Esophagus muscularis mucosa (tissue), 4 donors: Measurements from ENCODE around the gene MYO1D. TPM values are rescaled to one million over a fixed set of nuclear protein-coding genes. Genes with fewer than 3 reads are reported as not detected.

ENCODE experiments used
- DNase-seq: peaks from one replicate; pipeline ENCODE4 v3.0.0-alpha.2; 2017; ENCODE audit errors: extremely low spot score
- H3K27ac ChIP-seq, 4 donors: fragments of 200-600 bp; sonication (generic); replicated peaks in 1 of 4; 1 replicate in 3 of 4; 2 replicates in 1 of 4; pipeline ENCODE4 v1.5.1; 2016 to 2019; ENCODE audit warnings: mild to moderate bottlenecking in 1 of 4
- H3K27me3 ChIP-seq, 4 donors: fragments of 200-600 bp; sonication (generic); one replicate each; pipeline versions ENCODE4 v1.5.1 to v1.6.0; 2016 to 2019
- H3K36me3 ChIP-seq, 4 donors: fragments of 200-600 bp; sonication (generic); one replicate each; pipeline ENCODE4 v1.5.1; 2016 to 2019
- H3K4me1 ChIP-seq, 4 donors: fragments of 200-600 bp; sonication (generic); one replicate each; pipeline ENCODE4 v1.5.1; 2016 to 2019
- H3K4me3 ChIP-seq, 4 donors: fragments of 200-600 bp; sonication (generic); 1 replicate in 2 of 4; 2 replicates in 2 of 4; pipeline ENCODE4 v1.5.1; 2016 to 2019; ENCODE audit warnings: mild to moderate bottlenecking in 4 of 4, moderate library complexity in 1 of 4
- H3K9me3 ChIP-seq, 4 donors: fragments of 200-600 bp; sonication (generic); 1 replicate in 3 of 4; 2 replicates in 1 of 4; pipeline ENCODE4 v1.5.1; 2016 to 2019
- EP300 ChIP-seq: sonication (generic); formaldehyde crosslinking; IDR thresholded peaks from one replicate; pipeline ENCODE4 v1.6.1; 2017; ENCODE audit warnings: antibody characterized with exemption
- POLR2A ChIP-seq: fragments of 450-650 bp; IDR thresholded peaks from one replicate; pipeline ENCODE4 v1.6.1; 2017; ENCODE audit warnings: antibody characterized with exemption, moderate library complexity, mild to moderate bottlenecking, low read depth
- POLR2AphosphoS5 ChIP-seq, 2 donors: sonication (generic); formaldehyde crosslinking; IDR thresholded peaks; one replicate each; pipeline ENCODE4 v1.6.1; 2017; ENCODE audit warnings: antibody characterized with exemption in 2 of 2
- WGBS: methylation state at CpG from one replicate; pipeline ENCODE4 v1.1.5; 2018; 5-methylcytosine and 5-hydroxymethylcytosine counted together
- intact Hi-C: fragments of 100-400 bp; cut with DNase I; formaldehyde crosslinking; loops from one replicate; pipeline ENCODE4 v1.15.1; 2023
- total RNA-seq, 4 donors: library from RNA; depleted of rRNA; stranded (reverse); fragments of >200 nt; gene quantifications; one replicate each; pipeline versions ENCODE4 v1.1.0 to v1.2.1, GENCODE V29; 2016
- TF ChIP-seq, protein P1 (sequence below), 3 experiments: fragments of 200-600 bp in 2 of 3; fragments of 450-650 bp in 1 of 3; sonication (generic) in 2 of 3; IDR thresholded peaks; one replicate each; pipeline ENCODE4 v1.5.1; 2017 to 2019; ENCODE audit warnings: antibody characterized with exemption in 3 of 3, mild to moderate bottlenecking in 2 of 3, moderate library complexity in 1 of 3

MYO1D gene
- total RNA-seq, 4 donors from 2014 or later, result 27.3 to 30.3 (median 29.0) TPM

DNA sequence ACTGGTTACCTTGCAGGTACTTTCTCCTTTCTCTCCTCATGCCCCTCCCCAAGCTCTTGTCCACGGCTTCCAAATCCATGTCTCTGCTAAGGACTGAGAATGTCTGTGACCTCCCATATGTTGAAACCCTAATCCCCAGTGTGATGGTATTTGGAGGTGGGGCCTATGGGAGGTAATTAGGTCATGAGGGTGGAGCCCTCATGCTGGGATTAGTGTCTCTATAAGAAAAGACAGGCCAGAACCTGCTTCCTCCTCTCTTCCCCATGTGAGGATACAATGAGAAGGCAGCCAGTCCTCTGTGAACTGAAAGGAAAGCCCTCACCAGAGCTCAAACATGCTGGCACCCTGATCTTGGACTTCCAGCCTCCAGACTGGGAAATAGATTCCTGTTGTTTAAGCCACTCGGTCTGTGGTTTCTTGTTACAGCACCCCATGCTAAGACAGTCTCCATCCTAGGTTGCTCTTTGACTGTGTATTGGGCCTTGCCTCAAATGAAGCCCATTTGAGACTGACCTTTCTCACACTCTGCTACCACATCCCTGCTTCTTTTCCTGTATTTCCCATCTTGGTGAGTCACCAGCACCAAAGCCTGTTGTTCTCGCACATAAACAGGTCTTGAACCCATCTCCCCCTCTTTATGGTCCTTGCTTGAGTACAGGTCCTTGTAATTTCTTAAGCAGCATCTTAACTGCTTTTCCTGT lies 255.2 kb downstream of the MYO1D start:
- no peak overlapping the region for H3K27ac ChIP-seq
- DNase-seq, result no peak
- 76% methylated on average over 3 of the region's 3 CpGs for WGBS
- intact Hi-C loops, result no loop called here
- no peaks in the 10 kb centered on the region for H3K4me1 ChIP-seq
- no peak overlapping the region for H3K4me3 ChIP-seq
- H3K36me3 ChIP-seq, result no peaks in the 10 kb centered on the region
- TF ChIP-seq POLR2AphosphoS5 (IDR thresholded peaks at IDR 0.05) (no peak), EP300 (no peak), POLR2A (no peak)
- TF ChIP-seq, protein P1, sequence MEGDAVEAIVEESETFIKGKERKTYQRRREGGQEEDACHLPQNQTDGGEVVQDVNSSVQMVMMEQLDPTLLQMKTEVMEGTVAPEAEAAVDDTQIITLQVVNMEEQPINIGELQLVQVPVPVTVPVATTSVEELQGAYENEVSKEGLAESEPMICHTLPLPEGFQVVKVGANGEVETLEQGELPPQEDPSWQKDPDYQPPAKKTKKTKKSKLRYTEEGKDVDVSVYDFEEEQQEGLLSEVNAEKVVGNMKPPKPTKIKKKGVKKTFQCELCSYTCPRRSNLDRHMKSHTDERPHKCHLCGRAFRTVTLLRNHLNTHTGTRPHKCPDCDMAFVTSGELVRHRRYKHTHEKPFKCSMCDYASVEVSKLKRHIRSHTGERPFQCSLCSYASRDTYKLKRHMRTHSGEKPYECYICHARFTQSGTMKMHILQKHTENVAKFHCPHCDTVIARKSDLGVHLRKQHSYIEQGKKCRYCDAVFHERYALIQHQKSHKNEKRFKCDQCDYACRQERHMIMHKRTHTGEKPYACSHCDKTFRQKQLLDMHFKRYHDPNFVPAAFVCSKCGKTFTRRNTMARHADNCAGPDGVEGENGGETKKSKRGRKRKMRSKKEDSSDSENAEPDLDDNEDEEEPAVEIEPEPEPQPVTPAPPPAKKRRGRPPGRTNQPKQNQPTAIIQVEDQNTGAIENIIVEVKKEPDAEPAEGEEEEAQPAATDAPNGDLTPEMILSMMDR (IDR thresholded peaks at IDR 0.05), result no peak
- H3K27me3 ChIP-seq, result no peaks in the 10 kb centered on the region
- H3K9me3 ChIP-seq, result no peaks in the 10 kb centered on the region

DNA sequence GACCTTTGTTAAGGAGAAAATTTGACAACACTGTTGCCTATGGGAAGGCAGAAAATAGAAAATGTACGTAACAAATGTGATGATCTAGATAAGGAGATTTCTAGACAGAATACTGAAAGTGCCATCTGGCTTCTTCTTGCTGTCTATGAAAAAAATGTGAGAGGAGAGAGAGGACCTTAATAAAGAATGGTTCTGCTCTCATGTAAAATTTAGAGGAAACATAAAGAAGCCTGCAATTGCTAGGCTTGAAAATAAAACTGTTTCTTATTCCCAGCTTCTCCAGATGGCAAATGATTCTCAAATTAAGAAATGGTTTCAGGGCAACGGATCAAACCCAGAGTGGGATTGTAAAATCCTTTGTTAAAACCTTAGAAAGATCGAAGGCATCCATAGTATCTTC lies 261.6 kb downstream of the MYO1D start:
- intact Hi-C loops, result no loop called here

GRCh38 chr17:32610943-32611342 lies 266.0 kb downstream of the MYO1D start:
- Histone ChIP-seq H3K27ac (no peak overlapping the region), H3K27me3 (no peaks in the 10 kb centered on the region), H3K36me3 (no peaks in the 10 kb centered on the region), H3K4me3 (no peak overlapping the region), H3K9me3 (no peaks in the 10 kb centered on the region), H3K4me1 (no peaks in the 10 kb centered on the region)
- intact Hi-C loops, result no loop called here
- TF ChIP-seq, protein P1 (IDR thresholded peaks at IDR 0.05), result no peak
- TF ChIP-seq POLR2AphosphoS5 (IDR thresholded peaks at IDR 0.05) (no peak), POLR2A (no peak), EP300 (no peak)
- no peak for DNase-seq
- WGBS, result 94% methylated on average over 6 of the region's 6 CpGs

More for the DNA sequence above, 261.6 kb downstream of the MYO1D start:
- DNase-seq, result no peak
- Histone ChIP-seq H3K36me3 (no peaks in the 10 kb centered on the region), H3K4me3 (no peak overlapping the region), H3K9me3 (no peaks in the 10 kb centered on the region), H3K4me1 (no peaks in the 10 kb centered on the region), H3K27ac (no peak overlapping the region), H3K27me3 (no peaks in the 10 kb centered on the region)
- TF ChIP-seq POLR2AphosphoS5 (IDR thresholded peaks at IDR 0.05) (no peak), POLR2A (no peak), EP300 (no peak)
- TF ChIP-seq, protein P1 (IDR thresholded peaks at IDR 0.05), result no peak
- WGBS, result 89% methylated on average over 3 of the region's 3 CpGs

GRCh38 chr17:32609884-32610650 lies 266.9 kb downstream of the MYO1D start:
- TF ChIP-seq EP300, result no peak
- no peak for TF ChIP-seq POLR2A
- no peak for TF ChIP-seq POLR2AphosphoS5 (IDR thresholded peaks at IDR 0.05)
- TF ChIP-seq, protein P1 (IDR thresholded peaks at IDR 0.05), result no peak
- no peaks in the 10 kb centered on the region for H3K27me3 ChIP-seq
- intact Hi-C loops, result no loop called here
- no peaks in the 10 kb centered on the region for H3K9me3 ChIP-seq
- H3K27ac ChIP-seq, result no peak overlapping the region
- 76% methylated on average over 7 of the region's 7 CpGs for WGBS
- no peaks in the 10 kb centered on the region for H3K4me1 ChIP-seq
- H3K36me3 ChIP-seq, result no peaks in the 10 kb centered on the region
- no peak for DNase-seq
- H3K4me3 ChIP-seq, result no peak overlapping the region
